PC-9 (cell line): ENCODE results near the gene SAMD11. TPM values are rescaled to one million over a fixed set of nuclear protein-coding genes. Genes with fewer than 3 reads are reported as not detected.
A peak's percentile ranks its signal among the peaks of the same experiment; 100 is the strongest.

Experiments
- BruUV-seq: library from RNA; stranded (reverse); fragments of 400-500 nt; replicated peaks from 2 replicates; lab custom pipeline; 2021; lab: Mats Ljungman, UMichigan
- CTCF ChIA-PET: fragments of 300-600 bp; sonication (Branson Sonifier 250); formaldehyde crosslinking; loops from one replicate; lab custom pipeline; 2022; ENCODE audit warnings: antibody characterized with exemption; lab: Charles Lee
- POLR2A ChIA-PET: fragments of 300-600 bp; sonication (Branson Sonifier 250); formaldehyde crosslinking; loops from one replicate; lab custom pipeline; 2022; ENCODE audit warnings: antibody characterized with exemption; ENCODE audit not compliant: unreplicated experiment; lab: Charles Lee
- DNase-seq, 2 experiments: peaks; one replicate each; pipeline versions ENCODE4 v3.0.0 to v3.0.0-alpha.2; 2015 to 2022; ENCODE audit warnings: mixed read lengths in 1 of 2
- H2AFZ ChIP-seq: fragments of 200-600 bp; sonication (generic); 2 replicates; pipeline ENCODE4 v1.8.1; 2017; ENCODE audit warnings: antibody characterized with exemption
- H3F3A ChIP-seq: fragments of 200-600 bp; sonication (generic); 2 replicates; pipeline ENCODE4 v1.8.1; 2017; ENCODE audit warnings: antibody characterized with exemption, mild to moderate bottlenecking, low read depth; ENCODE audit not compliant: insufficient read depth
- H3K27ac ChIP-seq: fragments of 200-600 bp; sonication (generic); 2 replicates; pipeline ENCODE4 v1.6.1; 2016; ENCODE audit warnings: mixed run types
- H3K27me3 ChIP-seq: fragments of 200-600 bp; sonication (generic); 2 replicates; pipeline ENCODE4 v1.6.1; 2016; ENCODE audit warnings: low read depth, mixed run types; ENCODE audit not compliant: insufficient read depth
- H3K36me3 ChIP-seq: fragments of 200-600 bp; sonication (generic); 2 replicates; pipeline ENCODE4 v1.6.1; 2016; ENCODE audit warnings: low read depth, mixed run types
- H3K4me1 ChIP-seq: fragments of 200-600 bp; sonication (generic); replicated peaks from 2 replicates; pipeline ENCODE4 v1.6.1; 2016; ENCODE audit warnings: mixed run types; ENCODE audit not compliant: insufficient read depth
- H3K4me2 ChIP-seq: fragments of 200-600 bp; sonication (generic); 2 replicates; pipeline ENCODE4 v1.6.1; 2017; ENCODE audit warnings: mixed run types
- H3K4me3 ChIP-seq: fragments of 200-600 bp; sonication (generic); 2 replicates; pipeline ENCODE4 v1.6.1; 2016; ENCODE audit warnings: mixed run types
- H3K79me2 ChIP-seq: fragments of 200-600 bp; sonication (generic); 2 replicates; pipeline ENCODE4 v1.6.1; 2017; ENCODE audit warnings: low read depth, mixed run types
- H3K9me2 ChIP-seq: fragments of 200-600 bp; sonication (generic); 2 replicates; pipeline ENCODE4 v1.8.1; 2017; ENCODE audit warnings: mild to moderate bottlenecking; ENCODE audit not compliant: insufficient read depth
- H3K9me3 ChIP-seq: fragments of 200-600 bp; sonication (generic); 2 replicates; pipeline ENCODE4 v1.8.1; 2016; ENCODE audit warnings: low read depth; ENCODE audit not compliant: insufficient read depth
- H4K20me1 ChIP-seq: fragments of 200-600 bp; sonication (generic); 2 replicates; pipeline ENCODE4 v1.8.1; 2017; ENCODE audit not compliant: insufficient read depth
- EZH2 ChIP-seq: fragments of 200-600 bp; sonication (generic); IDR thresholded peaks from 2 replicates; pipeline ENCODE4 v1.8.0; 2017; ENCODE audit warnings: antibody characterized with exemption, low read depth
- intact Hi-C: fragments of 100-400 bp; cut with micrococcal nuclease; formaldehyde crosslinking; loops from one replicate; pipeline ENCODE4 v1.10.0; 2022; ENCODE audit not compliant: unreplicated experiment
- total RNA-seq: library from RNA; stranded (reverse); gene quantifications from 2 replicates; pipeline ENCODE4 v1.2.3, GENCODE V29; 2021
- TF ChIP-seq, protein P1 (sequence below): fragments of 200-600 bp; sonication (generic); conservative IDR thresholded peaks from 2 replicates; pipeline ENCODE4 v1.6.1; 2017; ENCODE audit warnings: mixed run types, antibody characterized with exemption, mild to moderate bottlenecking, moderate library complexity

SAMD11 gene
- total RNA-seq, 1 experiment from 2014 or later, result 0.59 TPM

DNA sequence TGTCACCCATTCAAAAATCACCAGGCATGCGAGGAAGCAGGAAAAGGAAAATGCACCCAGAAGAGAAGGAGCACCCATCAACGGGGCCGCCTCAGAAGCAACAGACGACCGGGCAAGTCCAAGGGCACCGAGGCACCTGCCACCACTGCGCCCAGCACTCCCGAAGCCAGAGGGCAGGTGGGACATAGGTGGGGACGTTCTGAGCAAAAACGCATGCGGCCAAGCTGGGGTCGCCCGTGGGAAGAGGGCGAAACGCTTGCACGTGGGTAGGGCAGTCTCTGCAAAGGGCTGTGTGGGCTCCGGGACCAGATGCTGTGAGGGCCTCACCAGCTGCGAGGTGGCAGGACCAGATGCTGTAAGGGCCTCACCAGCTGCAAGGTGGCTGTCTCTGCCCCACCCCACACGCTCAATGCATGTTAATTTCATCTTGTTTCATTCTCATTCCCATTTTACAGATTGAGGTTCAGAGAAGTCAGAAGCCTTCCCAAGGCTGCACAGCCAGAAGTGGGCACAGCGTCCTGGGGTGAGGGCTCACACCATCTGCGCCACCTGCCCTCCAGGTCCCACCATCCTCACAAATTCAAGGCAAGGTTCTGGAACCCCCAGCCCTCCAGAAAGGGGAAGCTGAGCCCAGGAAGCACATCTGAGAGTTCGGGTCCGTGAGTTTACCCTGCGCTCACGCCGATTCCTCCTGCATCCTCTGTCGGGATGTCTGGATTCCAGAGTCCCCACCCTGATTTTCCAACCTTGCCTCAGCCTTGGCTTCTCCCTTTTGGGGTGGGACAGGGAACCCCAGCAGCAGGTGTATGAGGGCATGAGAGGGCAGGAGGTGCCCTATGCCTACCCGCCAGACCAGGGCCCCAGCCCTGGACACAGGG lies 8.2 kb upstream of the SAMD11 start:
- H2AFZ ChIP-seq, result no peak overlapping the region
- peaks cover 21% of the 10 kb centered on the region for H3K4me1 ChIP-seq
- H3K36me3 ChIP-seq, result no peaks in the 10 kb centered on the region
- H3K27ac ChIP-seq, result no peak overlapping the region
- no peaks in the 10 kb centered on the region for H3K79me2 ChIP-seq
- DNase-seq, result peak in 1 of 2 experiments; percentile 24
- ChIA-PET POLR2A (no interaction called here), CTCF (no interaction called here)
- H3F3A ChIP-seq, result peaks cover 8% of the 10 kb centered on the region; the same call in 1 of the 2 replicates
- H3K9me2 ChIP-seq, result no peaks in the 10 kb centered on the region
- H3K4me2 ChIP-seq, result no peak overlapping the region
- no peaks in the 10 kb centered on the region for H3K9me3 ChIP-seq
- TF ChIP-seq EZH2, result no peak
- TF ChIP-seq, protein P1, sequence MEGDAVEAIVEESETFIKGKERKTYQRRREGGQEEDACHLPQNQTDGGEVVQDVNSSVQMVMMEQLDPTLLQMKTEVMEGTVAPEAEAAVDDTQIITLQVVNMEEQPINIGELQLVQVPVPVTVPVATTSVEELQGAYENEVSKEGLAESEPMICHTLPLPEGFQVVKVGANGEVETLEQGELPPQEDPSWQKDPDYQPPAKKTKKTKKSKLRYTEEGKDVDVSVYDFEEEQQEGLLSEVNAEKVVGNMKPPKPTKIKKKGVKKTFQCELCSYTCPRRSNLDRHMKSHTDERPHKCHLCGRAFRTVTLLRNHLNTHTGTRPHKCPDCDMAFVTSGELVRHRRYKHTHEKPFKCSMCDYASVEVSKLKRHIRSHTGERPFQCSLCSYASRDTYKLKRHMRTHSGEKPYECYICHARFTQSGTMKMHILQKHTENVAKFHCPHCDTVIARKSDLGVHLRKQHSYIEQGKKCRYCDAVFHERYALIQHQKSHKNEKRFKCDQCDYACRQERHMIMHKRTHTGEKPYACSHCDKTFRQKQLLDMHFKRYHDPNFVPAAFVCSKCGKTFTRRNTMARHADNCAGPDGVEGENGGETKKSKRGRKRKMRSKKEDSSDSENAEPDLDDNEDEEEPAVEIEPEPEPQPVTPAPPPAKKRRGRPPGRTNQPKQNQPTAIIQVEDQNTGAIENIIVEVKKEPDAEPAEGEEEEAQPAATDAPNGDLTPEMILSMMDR, result no peak
- H3K27me3 ChIP-seq, result peaks cover 55% of the 10 kb centered on the region
- intact Hi-C loops, result no loop called here
- no peaks in the 10 kb centered on the region for H4K20me1 ChIP-seq
- no peak overlapping the region for H3K4me3 ChIP-seq
- no TSS peak for BruUV-seq

DNA sequence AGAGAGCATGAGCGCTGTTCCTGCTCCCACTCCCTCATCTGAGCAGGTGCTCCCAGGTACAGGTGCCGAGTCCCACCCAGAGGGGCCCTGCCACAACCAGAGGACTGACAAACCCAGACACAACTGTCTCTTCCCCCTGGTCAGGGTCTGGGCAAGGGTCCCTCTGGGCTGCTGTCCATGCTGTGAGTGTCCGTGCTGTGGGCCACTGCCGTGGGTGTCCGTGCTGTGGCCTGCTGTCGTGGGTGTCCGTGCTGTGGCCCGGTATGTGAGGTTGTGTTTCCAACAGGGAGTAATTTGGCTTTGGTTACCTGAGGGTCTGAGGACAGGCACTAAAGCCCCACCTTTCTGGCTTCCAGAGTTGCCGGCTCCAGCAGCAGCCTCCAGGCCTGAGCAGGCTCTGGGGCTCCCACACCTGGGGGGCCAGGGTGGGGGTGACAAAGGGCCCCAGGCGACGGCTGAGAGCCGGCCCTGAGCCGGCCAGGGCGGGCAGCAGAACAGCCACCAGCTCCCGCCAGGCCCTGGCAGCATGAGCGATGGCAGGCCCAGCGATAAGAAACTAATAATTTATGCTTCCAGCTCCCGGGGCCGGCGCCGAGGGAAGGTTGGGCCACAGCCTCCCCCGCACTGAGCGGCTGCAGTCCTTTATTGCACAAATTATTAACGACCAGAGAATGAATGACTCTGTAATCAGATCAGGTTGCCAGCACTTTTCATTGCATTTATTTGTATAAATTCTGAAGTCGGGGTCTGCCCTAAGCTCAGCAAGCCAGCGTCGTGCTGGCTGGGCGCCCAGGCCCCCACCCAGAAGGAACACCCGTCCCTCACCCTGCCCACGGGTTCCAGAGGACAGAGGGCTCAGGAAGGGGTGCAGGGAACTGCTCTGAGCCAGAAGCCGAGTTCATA lies 7.3 kb upstream of the SAMD11 start:
- Histone ChIP-seq H4K20me1 (no peaks in the 10 kb centered on the region), H2AFZ (no peak overlapping the region), H3K9me3 (no peaks in the 10 kb centered on the region), H3K4me1 (peaks cover 20% of the 10 kb centered on the region), H3K27me3 (peaks cover 55% of the 10 kb centered on the region), H3K27ac (no peak overlapping the region), H3K4me2 (no peak overlapping the region), H3K4me3 (no peak overlapping the region), H3K9me2 (no peaks in the 10 kb centered on the region), H3K79me2 (no peaks in the 10 kb centered on the region), H3F3A (peaks cover 8% of the 10 kb centered on the region; the same call in 1 of the 2 replicates), H3K36me3 (no peaks in the 10 kb centered on the region)
- POLR2A ChIA-PET, result no interaction called here
- intact Hi-C loops, result no loop called here
- no TSS peak for BruUV-seq
- TF ChIP-seq, protein P1, result no peak
- TF ChIP-seq EZH2, result no peak
- CTCF ChIA-PET, result no interaction called here
- no peak for DNase-seq

- Histone ChIP-seq H3K79me2 (no peaks in the 10 kb centered on the region), H3K27me3 (peaks cover 55% of the 10 kb centered on the region), H3K4me2 (no peak overlapping the region), H4K20me1 (no peaks in the 10 kb centered on the region), H3K4me3 (no peak overlapping the region), H3K9me2 (no peaks in the 10 kb centered on the region), H2AFZ (no peak overlapping the region), H3K4me1 (peaks cover 19% of the 10 kb centered on the region), H3K27ac (no peak overlapping the region), H3K36me3 (no peaks in the 10 kb centered on the region), H3F3A (peaks cover 8% of the 10 kb centered on the region; the same call in 1 of the 2 replicates), H3K9me3 (no peaks in the 10 kb centered on the region)
- no peak for DNase-seq
- POLR2A ChIA-PET, result no interaction called here
- intact Hi-C loops, result no loop called here
- CTCF ChIA-PET, result no interaction called here
- no peak for TF ChIP-seq EZH2
- TF ChIP-seq, protein P1, result no peak
- no TSS peak for BruUV-seq
These were observed 6.7 kb upstream of the SAMD11 start for GRCh38 chr1:917076-917459.
